ENCODE data around the gene SMG7.
A peak's percentile ranks its signal among the peaks of the same experiment; 100 is the strongest.

The SMG7 gene

DNA sequence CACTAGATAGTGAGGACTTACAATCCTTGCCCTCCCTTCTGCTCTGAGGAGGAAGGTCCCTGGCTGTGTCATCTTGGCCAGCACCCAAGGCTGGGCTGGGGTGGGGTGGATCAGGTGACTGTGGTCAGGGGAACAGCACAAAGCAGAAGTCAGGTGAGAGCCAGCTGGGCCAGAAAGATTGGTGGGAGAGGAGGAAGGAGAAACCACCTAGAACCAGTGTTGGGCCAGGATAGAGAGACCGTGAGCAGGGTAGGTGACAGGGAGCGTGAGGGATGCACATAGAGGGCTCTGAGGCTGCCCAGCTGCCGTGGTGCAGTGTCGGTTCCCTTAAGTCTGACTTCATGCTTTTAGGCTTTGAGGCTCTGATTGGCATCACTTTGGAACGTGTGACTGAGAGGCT, 95.3 kb downstream of the SMG7 start:
- DNase-seq, result peak; percentile 71 to 84

- DNase-seq, result peak; percentile 86 to 93
Measured at GRCh38 chr1:183568176-183569021, 96.1 kb downstream of the SMG7 start.

DNA sequence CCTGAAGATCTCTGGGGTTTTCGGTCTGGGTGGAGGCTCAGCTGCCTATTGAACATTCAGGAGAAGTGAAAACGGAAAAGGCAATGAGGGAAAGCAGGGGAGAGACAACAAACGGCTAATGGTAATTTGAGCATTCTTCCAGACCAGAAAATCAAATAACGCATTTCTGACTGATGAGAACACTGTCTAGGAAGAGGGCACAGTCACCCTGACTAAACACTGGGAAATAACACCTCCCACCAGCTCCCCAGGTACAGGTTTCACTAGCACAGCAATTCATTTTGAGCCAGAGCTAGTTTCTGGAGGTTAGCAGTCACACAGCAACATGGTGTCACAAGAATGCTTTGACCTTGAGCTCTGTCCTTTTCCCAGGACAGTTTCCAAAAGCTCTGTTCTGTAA, 96.8 kb downstream of the SMG7 start:
- no peak for DNase-seq

- DNase-seq, result no peak
Measured at GRCh38 chr1:183569801-183570200, 97.5 kb downstream of the SMG7 start.

GRCh38 chr1:183570451-183570850, 98.2 kb downstream of the SMG7 start:
- no peak for DNase-seq

- no peak for DNase-seq
Measured at GRCh38 chr1:183571678-183572268, 99.5 kb downstream of the SMG7 start.

DNA sequence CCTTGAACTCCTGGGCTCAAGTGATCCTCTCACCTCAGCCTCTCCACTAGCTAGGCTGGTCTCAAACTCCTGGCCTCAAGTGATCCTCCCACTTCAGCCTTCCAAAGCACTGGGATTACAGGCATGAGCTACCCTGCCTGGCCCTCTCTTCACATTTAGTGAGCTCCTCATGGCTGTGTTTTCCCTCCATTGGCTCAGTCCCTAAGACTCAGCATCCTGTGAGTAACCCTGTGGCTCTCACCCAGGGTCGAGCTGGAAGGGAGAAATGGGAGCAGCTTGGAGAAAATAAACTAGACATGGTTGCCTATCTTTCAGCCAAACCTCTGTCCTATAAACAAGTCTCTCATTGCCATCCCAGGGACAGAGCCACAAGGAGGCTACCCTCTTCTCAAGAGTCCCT, 100.4 kb downstream of the SMG7 start:
- no peak for DNase-seq

DNA sequence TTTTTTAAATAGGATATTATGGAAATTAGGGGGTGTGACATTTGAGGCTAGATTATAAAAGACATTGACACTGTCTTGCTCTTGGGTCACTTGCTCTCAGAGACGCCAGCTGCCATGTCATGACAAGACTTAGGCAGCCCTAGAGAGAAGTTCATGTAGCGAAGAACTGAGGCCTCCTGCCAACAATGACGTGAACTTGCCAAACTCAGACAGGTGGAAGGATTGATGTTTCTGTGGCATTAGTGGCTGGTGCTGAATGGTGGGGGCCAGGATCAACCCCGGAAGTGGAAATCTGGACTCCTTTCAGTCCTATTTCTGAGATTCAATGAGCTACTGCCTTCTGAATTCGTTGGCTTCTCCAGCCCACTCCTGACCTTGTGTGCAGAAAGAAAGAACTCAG, 103.3 kb downstream of the SMG7 start:
- no peak for DNase-seq

- DNase-seq, result no peak
Measured at GRCh38 chr1:183576537-183576936, 104.2 kb downstream of the SMG7 start.

DNA sequence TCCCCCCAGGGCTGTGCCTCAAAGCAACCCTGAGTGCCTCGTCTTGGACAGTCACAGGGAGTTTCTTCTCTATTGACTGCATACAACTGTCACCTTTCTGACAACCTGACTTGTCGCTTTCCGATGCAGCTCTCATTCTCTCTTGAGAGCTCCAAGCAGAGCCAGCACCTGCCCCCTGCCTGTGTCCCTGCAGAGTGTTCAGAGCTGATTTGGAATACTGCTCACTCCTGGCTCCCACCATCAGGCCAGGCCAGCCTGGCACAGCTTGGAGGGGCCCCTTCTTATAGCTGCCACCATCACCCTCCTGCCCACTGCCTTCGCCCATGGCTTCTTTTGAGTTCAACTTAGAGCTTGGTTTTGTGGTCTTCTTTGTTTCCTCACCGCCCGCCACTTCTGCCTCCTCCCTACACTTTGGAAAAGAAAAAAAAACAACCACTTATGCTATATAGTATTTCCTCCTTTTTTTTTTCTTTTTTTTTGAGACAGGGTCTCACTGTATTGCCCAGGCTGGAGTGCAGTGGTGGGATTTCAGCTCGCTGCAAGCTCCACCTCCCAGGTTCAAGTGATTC, 105.7 kb downstream of the SMG7 start:
- peak in 1 of 2 donors; percentile 44 for DNase-seq

GRCh38 chr1:183578856-183579255, 106.6 kb downstream of the SMG7 start:
- DNase-seq, result no peak

GRCh38 chr1:183580281-183580682, 108.0 kb downstream of the SMG7 start:
- peak; percentile 90 to 96 for DNase-seq

DNA sequence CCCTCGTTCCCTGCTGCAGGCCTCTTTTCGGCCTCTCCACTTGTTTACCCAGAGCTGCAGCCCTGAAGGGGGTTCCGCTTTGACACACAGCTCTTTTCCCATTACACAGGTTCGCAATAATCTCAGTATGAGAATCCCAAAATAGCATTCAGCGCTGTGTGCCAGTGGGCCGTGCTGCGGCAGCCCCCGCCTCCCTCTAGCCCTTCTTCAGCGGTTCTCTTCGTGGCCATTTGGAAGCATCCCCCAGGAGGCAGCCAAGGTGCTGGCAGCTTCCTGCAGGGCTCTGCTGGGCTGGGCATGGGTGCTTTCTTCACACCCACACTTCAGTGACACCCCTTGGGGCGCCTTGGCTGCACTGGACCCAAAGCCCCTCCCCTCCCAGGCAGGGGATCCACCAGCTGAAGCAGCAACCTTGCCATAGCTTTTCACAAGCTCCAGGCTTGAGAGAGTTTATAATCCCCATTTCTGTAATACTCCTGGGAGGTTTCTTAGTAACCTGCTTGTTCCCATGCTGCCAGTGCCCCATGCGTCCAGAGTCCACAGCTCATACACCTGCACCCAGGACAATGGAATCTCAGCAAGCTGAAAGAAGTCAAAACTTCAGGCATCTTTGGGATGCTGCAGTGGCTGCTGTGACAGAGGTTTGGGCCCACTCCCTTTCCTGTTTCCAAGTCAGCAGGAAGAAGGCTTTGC, 109.9 kb downstream of the SMG7 start:
- DNase-seq, result no peak

DNA sequence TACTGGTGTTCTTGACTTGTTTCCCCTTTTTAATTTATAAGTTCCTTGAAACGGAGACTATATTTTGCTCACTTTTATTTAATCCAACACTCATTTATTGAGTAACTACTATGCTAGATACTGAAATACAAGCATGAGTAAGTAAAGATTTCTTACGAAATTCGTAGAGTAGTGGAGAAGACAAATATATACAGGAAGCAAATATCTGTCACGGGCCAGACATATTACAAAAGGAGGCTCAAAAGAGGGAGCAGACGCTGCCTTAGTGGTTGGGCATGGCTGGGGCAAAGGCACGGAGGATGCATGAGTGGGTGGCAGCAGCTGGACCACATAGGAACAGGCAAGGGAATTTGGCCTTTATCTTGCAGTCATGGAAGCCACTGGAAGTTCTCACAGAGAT, 111.2 kb downstream of the SMG7 start:
- DNase-seq, result peak; percentile 94 to 99

DNA sequence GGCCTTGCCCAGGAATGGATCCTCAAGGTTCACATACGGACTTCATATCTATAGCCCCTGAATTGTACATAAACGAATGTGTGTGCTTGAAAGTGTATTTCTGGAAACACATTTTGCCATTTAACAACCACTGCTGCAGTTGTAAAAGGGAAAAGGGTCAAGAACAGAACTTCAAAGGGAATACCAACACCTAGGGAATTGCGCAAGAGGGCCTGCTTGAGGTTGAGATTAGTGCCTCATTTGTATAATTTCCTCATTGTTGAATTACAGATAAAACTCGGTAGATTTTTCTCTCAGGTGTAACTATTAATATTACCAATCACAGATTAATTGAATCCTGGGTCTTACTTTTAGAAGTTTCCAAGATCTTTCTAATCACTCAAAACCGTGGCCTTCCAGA, 111.8 kb downstream of the SMG7 start:
- no peak for DNase-seq

GRCh38 chr1:183585038-183585437, 112.7 kb downstream of the SMG7 start:
- peak; percentile 55 to 70 for DNase-seq

- DNase-seq, result no peak
Measured at GRCh38 chr1:183586455-183586854, 114.2 kb downstream of the SMG7 start.

- no peak for DNase-seq
Measured at GRCh38 chr1:183586926-183587325, 114.6 kb downstream of the SMG7 start.

DNA sequence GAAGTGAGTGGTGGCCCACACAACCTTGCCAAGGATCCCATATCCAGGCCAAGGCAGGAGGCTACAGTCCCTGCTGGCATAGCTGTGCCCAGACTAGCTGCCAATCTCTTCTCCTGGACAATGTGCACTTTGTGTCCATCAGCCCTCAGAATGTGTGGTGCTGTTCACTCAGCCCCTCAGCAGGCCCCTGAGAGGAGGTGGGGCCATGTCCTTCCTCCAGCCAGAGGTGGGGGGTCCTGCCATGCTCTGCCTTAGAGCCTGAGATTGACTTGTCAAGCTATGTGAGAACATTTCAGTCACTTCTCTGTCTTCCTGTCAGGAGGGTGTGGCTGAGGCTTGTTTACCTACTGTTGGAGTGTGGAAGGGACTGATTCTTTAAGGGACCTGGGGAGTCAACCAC, 116.5 kb downstream of the SMG7 start:
- DNase-seq, result peak; percentile 69 to 71

DNA sequence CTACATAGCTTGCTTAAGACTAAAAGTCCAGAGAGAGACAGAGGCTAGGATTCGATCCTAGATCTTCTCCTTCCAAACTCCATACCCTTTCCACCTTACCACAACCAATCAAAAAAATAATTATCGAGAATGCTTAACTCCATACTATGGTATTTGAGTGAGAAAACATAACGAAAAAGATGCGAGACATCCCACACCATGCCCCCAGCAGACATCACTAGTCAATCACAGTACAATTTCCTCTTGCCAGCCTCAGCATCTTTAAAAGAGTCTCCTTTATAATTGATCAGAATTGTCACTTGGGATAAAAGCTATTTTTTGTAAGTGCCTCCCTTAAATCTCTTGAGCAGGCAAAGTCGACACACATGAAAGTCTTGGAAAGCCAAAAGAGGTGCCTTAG, 117.1 kb downstream of the SMG7 start:
- DNase-seq, result no peak

DNA sequence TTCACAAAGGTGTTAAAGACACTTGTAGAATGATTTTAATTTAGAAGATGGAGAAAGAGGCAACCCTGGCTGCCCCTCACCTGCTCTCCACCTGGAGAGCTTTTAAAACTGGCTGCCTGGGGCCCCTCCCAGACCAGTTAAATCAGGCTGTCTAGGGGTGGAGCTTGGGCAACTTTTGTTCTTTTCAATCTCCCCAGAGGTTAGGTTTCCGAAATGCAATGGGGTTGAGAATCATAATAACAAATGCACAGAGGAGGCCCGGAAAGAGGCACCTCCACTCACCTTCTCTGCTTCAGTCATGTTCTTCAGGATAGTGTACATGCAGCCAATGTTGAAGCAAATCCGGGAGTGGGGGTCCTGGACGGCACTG, 117.6 kb downstream of the SMG7 start:
- DNase-seq, result peak; percentile 55 to 60

DNA sequence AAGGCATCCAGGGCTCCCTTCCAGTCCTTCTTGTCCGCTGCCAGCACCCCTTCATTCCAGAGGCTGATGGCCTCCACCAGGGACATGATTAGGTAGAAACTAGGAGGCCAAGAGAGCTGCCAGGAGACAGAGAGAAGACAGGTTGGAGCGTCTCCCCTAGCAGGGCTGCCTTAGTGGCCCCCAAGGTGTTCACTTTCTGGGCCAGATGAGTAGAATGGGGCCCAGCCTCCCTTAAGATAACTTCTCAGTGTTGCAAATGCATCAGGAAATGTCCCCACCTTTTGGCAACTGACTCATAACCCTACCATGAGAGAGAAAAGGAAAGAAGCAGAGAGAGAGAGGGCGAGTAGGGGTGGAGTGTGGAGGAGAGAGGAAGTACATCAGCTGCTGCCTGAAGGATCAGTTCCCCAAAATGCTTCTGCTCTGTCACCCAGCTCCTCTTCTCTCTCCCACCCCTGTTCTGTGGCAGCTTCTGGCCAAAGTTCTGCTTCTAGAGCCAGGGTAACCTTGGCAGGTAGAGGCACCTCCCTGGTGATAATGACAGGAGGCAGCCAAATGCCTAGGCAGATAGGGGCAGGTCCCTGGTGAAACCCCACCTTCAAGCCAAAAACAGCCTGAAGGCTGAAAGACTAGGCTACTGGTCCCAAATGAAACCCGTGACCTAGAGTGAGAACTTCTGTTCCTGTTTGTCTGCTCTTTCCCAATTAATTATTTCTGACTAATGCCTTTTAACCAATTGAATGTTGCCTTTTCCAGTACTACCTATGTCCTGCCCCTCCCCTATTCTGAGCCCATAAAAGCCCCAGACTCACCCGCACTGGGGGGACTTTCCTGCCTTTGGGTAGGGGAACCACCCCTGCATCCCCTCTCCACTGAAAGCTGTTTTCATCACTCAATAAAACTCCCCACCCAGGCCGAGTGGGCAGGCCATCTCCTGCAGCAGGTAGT, 118.2 kb downstream of the SMG7 start, which contains the start of gene NCF2:
Gene NCF2, minus strand, starts transcription at position 216 of the 948 bp plus-strand sequence. Its CDS starts 130 bp downstream, at position 86.
- peak; percentile 93 to 98 for DNase-seq

Measured in inflammatory macrophage (primary cell).